Activated naive CD4-positive, alpha-beta T cell (primary cell): ENCODE data around the gene NTMT1.
"Not testable (repeated sequence)": the region's sequence is repeated elsewhere in the genome, so short reads cannot be mapped to it uniquely, and the experiment has no call there.

ENCODE experiments used
- DNase-seq, 4 experiments: peaks; one replicate each; lab custom pipeline; 2025; lab: John Stamatoyannopoulos, UW

The NTMT1 gene

DNA sequence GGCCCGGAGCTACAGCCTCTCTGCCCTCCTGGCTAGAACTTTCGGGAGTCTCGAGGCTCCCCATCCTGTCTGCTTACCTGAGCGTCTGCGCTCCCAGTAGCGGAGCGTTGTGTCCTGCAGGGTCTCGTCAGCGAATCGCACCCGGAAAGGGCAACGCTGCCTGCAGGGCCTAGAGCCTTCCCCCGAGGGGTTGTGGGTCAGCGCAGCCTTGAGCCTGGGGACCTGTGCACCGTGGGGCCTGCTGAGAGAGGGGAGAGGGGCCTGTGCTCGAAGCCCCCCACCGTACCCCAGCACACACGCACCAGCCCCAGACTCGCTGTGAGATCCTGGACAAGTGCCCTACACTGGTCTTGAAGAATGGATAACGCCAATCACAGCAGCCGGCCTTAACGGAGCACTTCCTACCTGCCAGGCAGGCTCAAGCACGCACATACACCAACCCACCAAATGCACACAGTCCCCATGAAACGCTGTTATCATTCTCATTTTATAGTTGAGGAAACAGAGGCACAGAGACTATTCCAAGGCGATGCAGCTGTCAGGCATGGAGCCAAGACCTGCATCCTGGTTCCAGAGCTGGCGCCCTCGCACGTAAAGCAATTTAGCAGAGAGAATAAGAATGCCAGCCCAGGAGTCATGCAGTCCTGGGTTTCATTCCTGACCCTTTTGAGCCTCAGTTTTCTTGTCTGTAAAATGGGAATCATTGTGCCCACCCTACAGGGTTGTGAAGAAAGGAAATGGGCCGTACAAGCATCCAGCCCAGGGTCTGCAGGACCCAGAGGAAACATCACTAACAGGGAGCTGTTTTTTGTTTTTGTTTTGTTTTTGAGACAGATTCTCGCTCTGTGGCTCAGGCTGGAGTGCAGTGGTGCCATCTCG, 10.3 kb upstream of the NTMT1 start:
- DNase-seq: no peak

DNA sequence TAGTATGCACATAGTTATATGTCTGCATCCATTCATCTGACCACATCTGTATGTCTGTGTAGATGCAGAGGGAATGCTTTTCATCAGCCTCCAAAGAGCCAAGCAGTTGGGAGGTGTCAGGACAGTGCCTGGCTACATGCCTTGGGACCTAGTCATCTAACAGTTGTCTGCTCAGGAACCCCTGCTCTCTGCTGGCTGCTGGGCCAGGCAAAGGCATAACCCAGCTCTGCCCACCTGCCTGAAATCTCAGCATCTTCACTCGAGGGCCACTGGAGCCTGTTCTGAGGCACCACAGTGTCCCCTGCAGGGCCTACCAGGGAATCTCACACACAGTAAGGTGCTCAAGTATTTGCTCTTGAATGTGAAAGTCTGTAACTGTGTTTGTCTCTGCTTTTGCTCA, 8.8 kb upstream of the NTMT1 start:
- DNase-seq: no peak

DNA sequence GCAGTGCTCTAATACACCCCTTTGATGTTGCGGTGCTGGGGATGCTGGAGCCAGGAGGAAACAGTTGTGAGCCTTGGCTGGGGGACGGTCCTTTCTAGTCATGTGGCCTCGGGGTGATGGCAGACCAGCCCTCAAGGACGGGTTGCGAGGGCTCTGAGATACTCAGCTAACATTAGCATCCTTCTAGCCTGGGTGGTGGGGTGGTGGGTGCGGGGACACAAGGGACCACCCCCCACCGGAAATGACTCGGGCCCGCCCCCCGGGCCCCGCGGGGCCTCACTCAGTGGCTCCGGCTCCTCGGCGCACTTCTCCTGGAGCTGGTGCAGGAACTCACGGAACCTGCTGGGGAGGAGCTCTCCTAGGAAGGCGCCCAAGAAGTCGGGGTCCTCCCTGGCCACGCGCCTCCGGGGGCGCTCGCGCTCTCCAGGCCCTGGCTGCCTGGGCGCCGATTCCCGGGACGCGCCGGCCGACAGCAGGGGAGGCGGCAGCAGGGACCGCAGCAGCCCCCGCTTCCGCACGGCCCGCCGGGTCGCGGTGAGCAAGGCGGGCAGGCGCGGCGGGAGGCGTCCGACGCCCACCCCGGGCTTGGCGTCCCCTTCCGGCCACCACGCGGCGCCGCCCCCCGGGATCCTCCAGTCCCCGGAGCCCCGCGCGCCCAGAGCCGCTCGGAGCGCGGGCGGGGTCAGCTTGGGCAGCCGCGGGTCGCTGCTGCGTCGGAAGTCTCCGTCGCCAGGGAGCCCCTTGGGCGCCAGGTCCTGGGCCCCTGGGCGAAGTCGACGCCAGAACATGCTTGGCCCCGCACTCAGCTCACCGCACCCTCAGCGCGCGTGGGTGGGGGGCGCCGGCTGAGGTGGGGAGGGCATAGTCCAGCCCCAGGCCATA, 5.9 kb upstream of the NTMT1 start:
- no peak for DNase-seq

DNA sequence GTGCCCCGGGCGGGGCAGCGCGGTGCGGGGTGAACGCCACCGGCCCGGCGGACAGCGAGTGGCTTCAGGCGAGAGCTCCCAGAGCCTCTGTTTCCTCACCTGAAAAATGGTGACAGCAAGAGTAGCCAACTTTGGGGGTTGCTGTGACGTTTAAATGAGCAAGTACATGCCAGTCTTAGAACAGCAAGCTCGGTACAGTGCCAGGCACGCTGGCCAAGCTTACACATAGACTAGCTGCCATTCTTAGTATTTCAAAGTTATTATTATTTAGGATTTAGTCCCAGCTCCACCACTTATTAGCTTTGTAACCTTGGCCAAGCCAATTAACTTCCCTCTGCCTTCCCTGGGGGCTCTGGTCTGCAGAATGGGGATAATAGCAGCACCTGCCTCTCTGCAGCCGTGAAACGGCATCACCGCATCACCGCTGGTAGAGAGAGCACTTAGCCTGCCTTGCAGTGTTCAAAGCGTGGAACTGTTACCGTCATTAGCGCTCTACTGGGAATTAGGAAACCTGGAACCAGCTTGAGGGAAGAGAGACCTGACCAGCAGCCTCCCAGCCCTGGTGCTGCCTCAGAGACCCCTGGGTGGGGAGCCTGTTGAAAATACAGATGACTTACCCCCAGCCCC, 5.2 kb upstream of the NTMT1 start, which contains the start of gene C9orf50:
C9orf50 (minus strand) TSS at position 433 of the 627 bp plus-strand sequence. CDS start 527 bp downstream, outside the sequence.
- DNase-seq: no peak

DNA sequence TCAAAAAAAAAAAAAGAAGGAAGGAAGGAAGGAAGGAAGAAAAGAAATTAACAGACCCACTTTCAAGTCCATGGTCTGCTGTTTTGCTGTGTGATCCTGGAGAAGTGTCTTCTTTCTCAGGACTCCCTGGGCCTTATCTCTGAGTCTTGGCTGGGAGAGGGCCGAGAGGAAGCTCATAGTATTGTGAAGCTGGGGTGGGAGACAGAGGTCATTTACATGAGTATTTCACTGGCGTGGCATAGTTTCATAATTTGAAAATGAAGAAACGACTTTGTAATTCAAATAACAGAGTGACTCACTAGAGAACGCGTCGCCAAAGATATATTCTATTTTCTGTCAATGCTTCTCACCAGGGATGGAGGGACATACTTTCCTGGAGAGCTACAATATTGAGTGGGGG, 2.6 kb upstream of the NTMT1 start:
- no peak for DNase-seq

DNA sequence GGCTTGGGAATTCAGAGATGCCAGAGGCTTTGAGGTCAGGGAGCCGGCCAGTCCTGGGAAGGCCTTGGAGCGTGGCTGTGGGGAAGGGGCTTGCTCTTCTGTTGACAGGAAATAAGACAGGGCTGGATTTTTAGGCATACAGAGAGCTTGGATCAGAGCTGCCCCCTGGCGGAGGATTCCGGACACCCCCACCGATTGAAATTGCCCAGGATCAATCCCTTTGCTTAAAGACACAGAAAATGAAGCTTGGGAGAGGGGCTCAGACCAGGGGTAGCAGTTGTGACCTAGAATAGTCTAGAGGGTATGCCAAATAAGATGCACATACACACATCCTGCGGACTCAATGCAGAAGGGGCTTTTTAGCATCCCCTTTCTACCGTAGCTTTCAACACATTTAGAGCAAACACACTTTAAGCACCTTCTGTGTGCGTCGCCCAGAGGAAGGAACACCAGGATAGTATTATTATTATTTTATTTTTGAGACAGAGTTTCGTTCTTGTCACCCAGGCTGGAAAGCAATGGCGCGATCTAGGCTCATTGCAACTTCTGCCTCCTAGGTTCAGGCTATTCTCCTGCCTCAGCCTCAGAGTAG, 1.7 kb upstream of the NTMT1 start:
- peak; percentile 28 to 69 (median 54) for DNase-seq

DNA sequence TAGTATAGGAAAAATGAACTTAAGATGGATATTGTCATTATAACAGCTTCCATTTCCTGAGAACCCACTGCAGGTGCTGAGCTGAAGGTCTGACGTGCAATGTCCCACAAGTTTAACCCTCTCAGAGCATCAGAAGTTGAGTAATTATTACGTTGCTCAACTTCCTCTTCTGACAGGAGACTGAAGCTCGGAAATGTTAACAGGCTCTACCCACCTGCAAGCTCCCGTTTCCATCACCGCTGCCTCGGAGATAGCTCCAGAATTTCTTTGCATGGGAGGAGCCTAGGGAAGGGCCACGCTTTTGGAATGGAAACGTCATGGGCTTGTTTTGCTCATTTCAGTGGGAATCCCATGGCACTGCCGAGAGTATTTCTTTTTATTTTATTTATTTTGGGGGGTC, 1.0 kb upstream of the NTMT1 start:
- no peak for DNase-seq

DNA sequence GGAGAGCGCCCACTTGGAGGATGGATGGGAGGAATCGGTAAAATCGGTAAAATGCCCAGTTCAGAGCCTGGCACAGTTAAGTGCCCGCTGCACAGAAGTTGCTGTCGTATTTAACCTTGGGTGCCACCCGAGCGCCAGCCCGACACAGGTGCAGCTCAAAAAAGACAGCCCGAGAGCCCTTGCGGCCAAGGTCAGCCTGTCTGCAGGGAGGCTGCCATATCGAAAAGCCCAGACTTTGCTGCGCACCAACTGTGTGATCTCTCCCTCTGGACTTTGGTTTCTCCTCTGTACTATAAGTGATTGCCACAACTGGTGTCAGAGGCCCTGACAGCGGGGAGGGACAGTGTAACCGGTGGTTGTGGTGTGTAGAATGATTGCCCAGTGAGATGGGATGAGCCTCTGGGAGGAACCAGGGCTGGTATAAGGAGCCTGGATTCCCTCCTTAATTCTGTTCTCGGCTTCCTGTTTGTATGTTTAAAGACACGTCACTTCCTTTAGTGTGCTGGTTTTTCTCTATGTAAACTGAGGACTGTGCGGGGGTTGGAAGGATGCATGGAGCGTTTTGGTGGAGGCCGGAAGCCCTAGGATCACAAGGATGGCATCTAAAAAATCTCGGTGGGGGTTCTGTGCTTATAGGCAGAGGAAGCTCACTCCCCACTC, 792 bp downstream of the NTMT1 start:
- DNase-seq: no peak

DNA sequence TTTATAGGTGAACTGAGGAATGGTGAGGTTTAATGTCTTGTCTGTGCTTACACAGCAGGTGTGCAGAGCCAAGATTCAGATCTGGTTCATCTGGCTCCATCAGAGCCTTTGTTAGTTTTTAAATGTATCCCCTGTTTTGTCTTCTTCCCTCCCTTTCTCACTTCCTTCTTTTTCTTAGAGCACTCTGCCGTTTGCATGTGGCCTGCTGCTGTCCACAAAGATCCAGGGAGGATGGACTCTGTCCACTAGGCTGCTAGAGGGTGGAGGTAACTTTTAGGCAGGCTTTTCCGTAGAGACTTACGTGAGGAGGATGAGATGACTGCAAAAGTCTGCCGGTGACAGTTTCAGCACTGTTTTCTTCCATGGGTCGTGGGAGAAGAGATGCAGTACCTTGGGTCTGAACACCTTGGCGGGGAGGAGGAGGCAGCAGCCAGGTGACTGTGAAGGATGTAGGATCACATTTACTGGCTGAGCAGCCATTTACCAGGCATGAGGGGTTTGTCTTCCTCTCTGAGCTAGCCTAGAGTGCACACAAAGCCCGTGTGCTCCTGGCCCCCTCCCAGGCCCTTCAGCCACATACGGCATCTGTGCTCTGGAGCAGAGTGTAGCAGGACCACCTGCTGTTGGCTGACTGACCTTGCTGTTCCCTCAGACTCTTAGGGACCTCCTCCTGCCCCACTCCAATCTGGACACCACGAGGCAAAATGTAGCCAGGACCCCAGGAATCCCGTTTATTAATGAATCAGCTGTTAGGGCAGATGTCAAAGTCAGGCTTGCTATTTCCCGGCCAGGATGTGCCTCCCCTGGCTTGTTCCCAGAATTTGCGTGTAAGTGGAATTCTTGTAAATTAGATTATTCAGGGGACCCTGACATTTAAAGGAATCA, 1.8 kb downstream of the NTMT1 start:
- DNase-seq: no peak

DNA sequence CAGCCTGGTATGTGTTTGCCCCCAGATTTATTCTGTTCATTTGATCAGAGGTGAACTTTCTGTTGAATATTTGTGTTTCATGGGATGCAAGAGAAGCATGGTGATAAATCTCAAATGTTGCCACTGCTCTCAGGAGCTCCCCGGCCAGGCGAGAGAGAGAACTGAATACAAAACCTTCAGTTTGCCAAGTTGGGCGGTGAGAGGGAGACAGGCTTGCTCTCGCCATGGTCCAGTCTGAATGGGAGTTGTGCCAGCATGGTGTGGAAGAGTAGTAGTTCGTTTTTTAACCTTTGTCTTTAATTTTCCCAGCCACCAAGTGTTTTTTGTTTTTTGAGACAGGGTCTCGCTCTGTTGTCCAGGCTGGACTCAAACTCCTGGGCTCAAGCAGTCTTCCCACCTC, 2.7 kb downstream of the NTMT1 start:
- DNase-seq: no peak

DNA sequence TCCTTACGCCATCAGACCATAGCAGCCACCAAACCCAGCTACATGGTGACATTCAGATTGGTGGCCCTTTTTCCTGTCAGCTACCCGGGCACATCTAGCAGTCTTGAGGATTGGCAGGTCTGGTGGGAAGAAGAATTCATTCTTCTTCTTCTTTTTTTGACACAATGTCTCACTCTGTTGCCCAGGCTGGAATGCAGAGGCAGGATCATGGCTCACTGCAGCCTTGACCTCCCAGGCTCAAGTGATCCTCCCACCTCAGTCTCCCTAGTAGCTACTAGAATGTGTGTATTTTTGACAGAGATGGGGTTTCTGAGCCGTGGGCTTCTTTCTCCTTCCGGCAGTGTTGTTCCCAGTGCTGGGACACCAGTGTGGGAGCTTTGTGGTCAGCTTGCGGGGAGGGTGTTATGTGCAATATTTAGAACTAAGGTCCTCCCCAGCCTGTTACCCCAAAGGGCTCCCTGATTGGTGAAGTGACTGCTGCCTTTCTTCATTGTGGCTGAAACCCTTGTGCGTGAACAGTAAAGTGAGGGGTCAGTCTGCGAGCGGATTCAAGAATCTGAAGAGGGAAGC, 3.4 kb downstream of the NTMT1 start:
- no peak for DNase-seq

DNA sequence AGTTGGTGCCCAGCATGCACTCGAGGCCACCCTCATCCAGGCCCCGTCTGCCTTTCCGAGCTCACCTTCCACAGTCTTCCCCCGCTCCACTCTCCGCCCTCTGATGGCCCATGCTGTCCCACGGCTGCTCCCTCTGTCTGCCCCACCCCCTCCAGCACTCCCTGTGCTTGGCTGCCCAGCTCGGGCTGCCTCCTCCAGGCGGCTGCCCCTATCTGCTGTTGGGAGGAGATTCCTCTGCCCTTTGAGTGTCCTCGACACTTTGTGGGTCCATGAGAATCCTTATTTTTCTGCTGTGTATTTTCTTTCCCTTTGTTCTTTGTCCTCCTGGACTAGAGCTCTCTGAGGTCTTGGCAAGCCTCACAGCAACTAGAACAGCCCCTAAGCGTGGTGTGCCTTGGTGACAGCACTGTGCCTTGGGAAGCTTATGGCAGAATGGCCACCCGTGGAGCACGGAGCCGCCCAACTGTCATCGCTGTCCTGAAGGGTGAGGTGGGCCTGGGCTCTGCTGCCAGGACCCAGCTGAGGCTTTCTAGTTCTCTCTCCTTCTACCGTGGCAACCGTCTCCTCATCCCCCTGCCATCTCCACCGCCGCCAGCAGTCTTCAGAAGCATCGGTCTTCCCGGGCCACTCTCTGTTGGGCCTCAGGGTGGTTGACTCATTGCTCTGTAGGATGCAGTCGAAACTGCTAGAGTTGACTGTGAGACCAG, 5.2 kb downstream of the NTMT1 start:
- DNase-seq: no peak

DNA sequence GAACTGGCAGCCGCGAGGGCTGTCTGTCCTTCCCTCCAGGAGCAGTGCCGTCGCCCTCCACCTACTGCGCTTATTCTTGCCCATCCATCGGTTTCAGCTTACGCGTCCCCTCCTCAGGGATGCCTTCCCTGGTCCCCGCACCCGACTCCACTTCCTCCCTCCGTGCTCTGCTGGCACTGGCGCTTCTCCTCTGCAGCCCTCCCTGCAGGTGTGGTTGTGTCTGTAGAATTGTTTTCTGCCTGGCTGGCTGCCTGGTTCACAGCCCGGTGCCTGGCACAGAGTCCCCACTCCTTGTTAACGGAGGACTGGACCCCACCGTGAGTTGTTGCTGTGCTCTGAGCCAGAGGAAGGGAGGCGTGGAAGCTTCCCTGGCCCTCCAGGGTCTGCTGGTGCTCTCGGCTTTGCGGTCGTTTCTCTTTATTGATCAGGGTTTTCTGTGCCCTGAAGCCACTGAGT, 5.7 kb downstream of the NTMT1 start:
- no peak for DNase-seq

DNA sequence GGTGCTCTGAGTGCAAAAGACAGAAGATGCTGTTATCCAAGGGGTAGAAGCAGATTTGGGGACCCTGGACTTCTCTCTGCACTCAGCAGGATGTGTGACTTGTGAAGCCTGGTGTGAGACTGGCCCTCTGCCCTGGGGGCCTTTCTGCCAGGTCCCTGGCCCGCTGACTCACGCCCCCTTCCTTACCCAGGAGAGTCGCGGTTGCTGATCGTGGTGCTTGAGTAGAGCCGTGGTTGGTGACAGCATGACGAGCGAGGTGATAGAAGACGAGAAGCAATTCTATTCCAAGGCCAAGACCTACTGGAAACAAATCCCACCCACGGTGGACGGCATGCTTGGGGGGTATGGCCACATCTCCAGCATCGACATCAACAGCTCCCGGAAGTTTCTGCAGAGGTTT, 6.5 kb downstream of the NTMT1 start:
- no peak for DNase-seq

DNA sequence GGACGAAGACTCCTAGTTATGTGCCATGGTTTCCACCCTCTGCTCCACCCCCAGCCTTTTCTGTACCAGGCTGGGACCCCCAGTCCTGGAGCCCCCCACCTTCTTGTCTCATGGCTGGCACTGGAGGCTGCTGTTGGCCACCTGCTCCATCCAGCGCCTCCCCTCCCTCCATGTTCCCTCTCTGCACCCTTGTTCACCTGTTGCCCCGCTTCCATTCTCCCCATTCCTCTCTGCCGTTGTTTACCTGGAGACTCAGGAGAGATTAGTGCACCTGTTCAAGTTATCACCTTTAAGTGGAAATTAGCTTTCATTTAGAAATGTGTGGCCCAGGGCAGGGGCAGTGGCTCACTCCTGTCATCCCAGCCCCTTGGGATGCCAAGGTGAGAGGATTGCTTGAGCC, 7.2 kb downstream of the NTMT1 start:
- no peak for DNase-seq

DNA sequence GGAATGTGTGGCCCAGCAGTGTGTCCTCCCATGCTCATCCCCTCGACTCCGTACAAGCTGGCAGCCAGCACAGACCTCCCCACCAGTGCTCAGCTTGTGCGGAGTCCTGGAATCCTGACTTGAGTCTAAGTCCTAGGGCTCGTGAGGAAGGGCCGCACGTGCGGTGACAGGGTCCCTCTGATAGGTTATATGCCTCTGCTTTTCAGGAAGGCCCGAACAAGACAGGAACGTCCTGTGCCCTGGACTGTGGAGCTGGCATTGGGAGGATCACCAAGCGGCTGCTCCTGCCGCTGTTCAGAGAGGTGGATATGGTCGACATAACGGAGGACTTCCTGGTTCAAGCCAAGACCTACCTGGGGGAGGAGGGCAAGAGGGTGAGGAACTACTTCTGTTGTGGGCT, 7.9 kb downstream of the NTMT1 start:
- no peak for DNase-seq

DNA sequence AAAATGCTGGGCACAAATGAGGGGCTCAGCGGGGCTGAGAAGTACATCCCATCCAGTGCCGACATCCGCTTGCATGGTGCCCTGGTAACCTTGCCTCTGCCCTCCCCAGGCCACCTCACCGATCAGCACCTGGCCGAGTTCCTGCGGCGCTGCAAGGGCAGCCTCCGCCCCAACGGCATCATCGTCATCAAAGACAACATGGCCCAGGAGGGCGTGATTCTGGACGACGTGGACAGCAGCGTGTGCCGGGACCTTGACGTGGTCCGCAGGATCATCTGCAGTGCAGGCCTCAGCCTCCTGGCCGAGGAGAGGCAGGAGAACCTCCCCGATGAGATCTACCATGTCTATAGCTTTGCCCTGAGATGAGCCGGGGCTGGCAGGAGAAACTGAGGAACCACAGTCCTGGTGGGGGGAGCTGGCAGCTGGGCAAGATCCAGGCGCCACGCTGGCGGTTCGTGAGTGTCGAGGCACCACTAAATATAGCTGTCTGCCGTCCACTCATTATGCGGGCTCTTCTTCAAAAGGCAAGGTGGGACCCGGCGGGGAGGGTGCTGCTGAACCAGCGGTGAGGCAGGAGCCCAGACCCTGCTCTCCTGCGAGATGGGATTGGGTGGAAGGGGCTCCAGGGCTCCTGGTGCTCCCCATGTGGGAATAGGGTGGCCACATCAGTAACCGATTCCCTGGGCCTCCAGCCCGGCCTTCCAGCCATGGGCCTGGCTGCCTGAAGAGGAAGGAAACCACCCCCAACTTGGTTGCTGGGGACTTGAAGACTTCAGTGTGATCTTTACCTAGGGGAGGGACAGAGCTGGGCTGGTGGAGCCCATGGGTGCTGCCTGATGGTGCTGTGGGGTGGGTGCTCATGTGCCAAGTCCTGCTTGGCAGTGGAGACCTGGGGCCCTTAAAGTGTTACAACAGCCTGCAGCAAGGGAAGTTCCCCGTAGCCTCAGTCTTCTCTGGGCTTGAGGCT, 9.4 kb downstream of the NTMT1 start:
- no peak for DNase-seq

DNA sequence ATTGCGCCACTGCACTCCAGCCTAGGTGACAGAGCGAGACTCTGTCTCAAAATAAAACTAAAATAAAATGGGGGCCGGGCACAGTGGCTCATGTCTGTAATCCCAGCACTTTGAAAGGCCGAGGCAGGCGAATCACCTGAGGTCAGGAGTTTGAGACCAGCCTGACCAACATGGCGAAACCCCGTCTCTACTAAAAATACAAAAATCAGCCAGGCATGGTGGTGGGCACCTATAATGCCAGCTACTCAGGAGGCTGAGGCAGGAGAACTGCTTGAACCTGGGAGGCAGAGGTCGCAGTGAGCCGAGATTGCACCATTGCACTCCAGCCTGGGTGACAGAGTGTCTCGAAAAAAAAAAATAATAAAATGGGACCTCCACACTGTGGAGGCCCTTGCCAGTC, 10.4 kb downstream of the NTMT1 start:
- not testable (repeated sequence) for DNase-seq
